Liver (tissue), 3 donors: ENCODE measurements around the gene ZFP3.

Experiments used
- RAD21 ChIP-seq, 2 donors: IDR thresholded peaks; 2 replicates each; pipeline ENCODE4 v1.6.1; 2016; ENCODE audit warnings: antibody characterized with exemption in 2 of 2, mild to moderate bottlenecking in 2 of 2
- TF ChIP-seq, protein P1 (sequence below): fragments of 150-350 bp; IDR thresholded peaks from 2 replicates; pipeline ENCODE4 v1.5.1; 2017; ENCODE audit warnings: improper control_type of control experiment, low read depth, low read length; ENCODE audit not compliant: missing input control
- TF ChIP-seq, protein P2 (sequence below): IDR thresholded peaks from 2 replicates; pipeline ENCODE4 v1.6.1; 2016; ENCODE audit warnings: antibody characterized with exemption
- donor health status: healthy.
- donor health status: healthy.

GRCh38 chr17:5118219-5118618 lies 40.0 kb downstream of the ZFP3 start:
- TF ChIP-seq, protein P1, sequence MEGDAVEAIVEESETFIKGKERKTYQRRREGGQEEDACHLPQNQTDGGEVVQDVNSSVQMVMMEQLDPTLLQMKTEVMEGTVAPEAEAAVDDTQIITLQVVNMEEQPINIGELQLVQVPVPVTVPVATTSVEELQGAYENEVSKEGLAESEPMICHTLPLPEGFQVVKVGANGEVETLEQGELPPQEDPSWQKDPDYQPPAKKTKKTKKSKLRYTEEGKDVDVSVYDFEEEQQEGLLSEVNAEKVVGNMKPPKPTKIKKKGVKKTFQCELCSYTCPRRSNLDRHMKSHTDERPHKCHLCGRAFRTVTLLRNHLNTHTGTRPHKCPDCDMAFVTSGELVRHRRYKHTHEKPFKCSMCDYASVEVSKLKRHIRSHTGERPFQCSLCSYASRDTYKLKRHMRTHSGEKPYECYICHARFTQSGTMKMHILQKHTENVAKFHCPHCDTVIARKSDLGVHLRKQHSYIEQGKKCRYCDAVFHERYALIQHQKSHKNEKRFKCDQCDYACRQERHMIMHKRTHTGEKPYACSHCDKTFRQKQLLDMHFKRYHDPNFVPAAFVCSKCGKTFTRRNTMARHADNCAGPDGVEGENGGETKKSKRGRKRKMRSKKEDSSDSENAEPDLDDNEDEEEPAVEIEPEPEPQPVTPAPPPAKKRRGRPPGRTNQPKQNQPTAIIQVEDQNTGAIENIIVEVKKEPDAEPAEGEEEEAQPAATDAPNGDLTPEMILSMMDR: no peak
- TF ChIP-seq, protein P2, sequence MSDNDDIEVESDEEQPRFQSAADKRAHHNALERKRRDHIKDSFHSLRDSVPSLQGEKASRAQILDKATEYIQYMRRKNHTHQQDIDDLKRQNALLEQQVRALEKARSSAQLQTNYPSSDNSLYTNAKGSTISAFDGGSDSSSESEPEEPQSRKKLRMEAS: no peak
- no peak for TF ChIP-seq RAD21 (IDR thresholded peaks at IDR 0.05)
